H1 (cell line): Measurements from ENCODE around the gene KCNQ1.
A peak's percentile ranks its signal among the peaks of the same experiment; 100 is the strongest.

Source experiments
- CHD2 ChIP-seq: IDR thresholded peaks from 2 replicates; pipeline ENCODE4 v1.6.1; 2012; ENCODE audit warnings: low read length, improper control_type of control experiment
- FOSL1 ChIP-seq: IDR thresholded peaks from 2 replicates; pipeline ENCODE4 v1.6.1; 2011; ENCODE audit warnings: mild to moderate bottlenecking, low read depth, low read length, moderate library complexity; ENCODE audit not compliant: insufficient read depth
- GABPA ChIP-seq: IDR thresholded peaks from 2 replicates; pipeline ENCODE4 v1.6.1; 2011; ENCODE audit warnings: mild to moderate bottlenecking, low read length, moderate library complexity, borderline replicate concordance; ENCODE audit not compliant: insufficient read depth
- KDM1A ChIP-seq: fragments of 200-600, 300-600 bp; sonication (generic); IDR thresholded peaks from 2 replicates; pipeline ENCODE4 v1.7.1; 2016; ENCODE audit warnings: mild to moderate bottlenecking, low read length, borderline replicate concordance
- POLR2A ChIP-seq, 2 experiments: IDR thresholded peaks; 1 replicate in 1 of 2; 2 replicates in 1 of 2; pipeline ENCODE4 v1.6.1; 2011; ENCODE audit warnings: low read depth in 2 of 2, low read length in 2 of 2, mild to moderate bottlenecking in 2 of 2; ENCODE audit errors: control extremely low read depth in 1 of 2
- POLR2AphosphoS5 ChIP-seq: IDR thresholded peaks from 2 replicates; pipeline ENCODE4 v1.6.1; 2011; ENCODE audit warnings: low read depth, low read length
- SIN3A ChIP-seq, 2 experiments: IDR thresholded peaks in 1 of 2; conservative IDR thresholded peaks in 1 of 2; 2 replicates each; pipeline ENCODE4 v1.6.1; 2011 to 2012; ENCODE audit warnings: low read length in 2 of 2, improper control_type of control experiment in 1 of 2, low read depth in 1 of 2, mild to moderate bottlenecking in 1 of 2
- TAF1 ChIP-seq: IDR thresholded peaks from 2 replicates; pipeline ENCODE4 v1.6.1; 2011; ENCODE audit warnings: mild to moderate bottlenecking, low read depth, low read length
- TF ChIP-seq, protein P1 (sequence below), 3 experiments: IDR thresholded peaks; 1 replicate in 2 of 3; 2 replicates in 1 of 3; pipeline versions ENCODE4 v1.5.1 to v1.6.1; 2011; ENCODE audit warnings: low read length in 3 of 3, mild to moderate bottlenecking in 3 of 3, inconsistent platforms in 2 of 3, low read depth in 1 of 3, moderate library complexity in 1 of 3; ENCODE audit not compliant: insufficient read depth in 1 of 3; ENCODE audit errors: control extremely low read depth in 1 of 3
- TF ChIP-seq, protein P2 (sequence below): IDR thresholded peaks from 2 replicates; pipeline ENCODE4 v1.6.1; 2012; ENCODE audit warnings: inconsistent platforms

DNA sequence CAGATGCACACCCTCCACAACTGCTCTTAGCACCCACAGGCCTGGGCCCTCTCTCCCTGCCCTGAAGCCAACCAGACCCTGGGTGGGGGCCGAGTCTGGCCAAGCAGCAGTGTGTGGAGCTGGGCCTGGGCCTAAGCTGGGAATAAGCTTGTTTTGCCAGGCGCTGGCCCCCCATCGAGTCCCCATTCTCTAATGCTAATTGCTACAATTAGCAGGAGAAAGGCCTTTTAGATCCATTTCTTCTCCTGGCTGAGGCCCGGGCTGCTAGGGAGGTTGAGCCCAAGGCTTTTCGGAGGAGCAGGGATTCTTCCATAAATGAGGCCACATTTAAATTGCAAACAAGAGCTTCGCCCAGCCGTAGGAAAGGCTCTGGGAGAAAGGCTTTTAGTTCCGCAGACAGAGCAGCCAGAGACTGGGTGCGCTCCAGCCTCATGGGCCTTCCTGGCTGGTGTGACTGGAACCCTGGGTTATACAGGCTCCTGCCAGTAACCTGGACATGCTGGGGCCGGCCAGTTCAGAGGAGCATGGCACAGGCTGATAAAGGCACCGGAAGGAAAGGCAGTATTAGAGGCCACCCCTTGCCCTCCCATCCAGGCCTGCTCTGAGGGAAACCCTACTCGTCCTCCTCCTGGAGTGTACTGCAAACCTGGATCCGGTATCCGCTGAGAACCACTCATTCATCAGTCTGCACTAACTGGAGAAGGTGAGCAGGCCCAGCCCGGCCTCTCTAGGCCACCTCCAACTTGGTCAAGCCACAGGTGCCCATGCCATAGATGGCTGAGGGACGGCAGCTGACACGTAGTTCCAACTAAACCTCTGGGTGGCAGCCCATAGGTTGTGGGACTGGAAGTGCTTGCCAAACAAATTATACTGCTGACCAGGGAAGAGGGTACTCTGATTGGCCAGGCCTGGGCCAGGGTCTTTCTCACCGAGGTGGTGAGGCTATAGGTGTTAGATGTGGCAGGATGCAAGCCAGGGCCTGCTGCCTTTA lies 248.8 kb downstream of the KCNQ1 start:
- TF ChIP-seq, protein P1, sequence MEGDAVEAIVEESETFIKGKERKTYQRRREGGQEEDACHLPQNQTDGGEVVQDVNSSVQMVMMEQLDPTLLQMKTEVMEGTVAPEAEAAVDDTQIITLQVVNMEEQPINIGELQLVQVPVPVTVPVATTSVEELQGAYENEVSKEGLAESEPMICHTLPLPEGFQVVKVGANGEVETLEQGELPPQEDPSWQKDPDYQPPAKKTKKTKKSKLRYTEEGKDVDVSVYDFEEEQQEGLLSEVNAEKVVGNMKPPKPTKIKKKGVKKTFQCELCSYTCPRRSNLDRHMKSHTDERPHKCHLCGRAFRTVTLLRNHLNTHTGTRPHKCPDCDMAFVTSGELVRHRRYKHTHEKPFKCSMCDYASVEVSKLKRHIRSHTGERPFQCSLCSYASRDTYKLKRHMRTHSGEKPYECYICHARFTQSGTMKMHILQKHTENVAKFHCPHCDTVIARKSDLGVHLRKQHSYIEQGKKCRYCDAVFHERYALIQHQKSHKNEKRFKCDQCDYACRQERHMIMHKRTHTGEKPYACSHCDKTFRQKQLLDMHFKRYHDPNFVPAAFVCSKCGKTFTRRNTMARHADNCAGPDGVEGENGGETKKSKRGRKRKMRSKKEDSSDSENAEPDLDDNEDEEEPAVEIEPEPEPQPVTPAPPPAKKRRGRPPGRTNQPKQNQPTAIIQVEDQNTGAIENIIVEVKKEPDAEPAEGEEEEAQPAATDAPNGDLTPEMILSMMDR (IDR thresholded peaks at IDR 0.05; ENCODE audit: control extremely low read depth in 1 of 3, insufficient read depth in 1 of 3, low read depth in 1 of 3, low read length in 3 of 3): peak in 2 of 3 experiments; percentile 13 to 32; a peak in 1 of 4 replicates
- TF ChIP-seq POLR2A (IDR thresholded peaks at IDR 0.05; ENCODE audit: control extremely low read depth in 1 of 2, low read depth in 2 of 2, low read length in 2 of 2): peak in 1 of 2 experiments; percentile 57; a peak in 1 of 3 replicates
- no peak for TF ChIP-seq CHD2
- peak; percentile 61; the same call in 1 of the 2 replicates for TF ChIP-seq TAF1
- no peak for TF ChIP-seq POLR2AphosphoS5
- TF ChIP-seq KDM1A: no peak
- TF ChIP-seq SIN3A (conservative IDR thresholded peaks at IDR 0.05 in 1 of 2, IDR thresholded peaks at IDR 0.05 in 1 of 2; ENCODE audit: low read depth in 1 of 2, low read length in 2 of 2): 0 out of 4 replicates have a peak, but pooled peaks of 1 of the 2 experiments have one; percentile 20
- TF ChIP-seq GABPA: peak; percentile 47; the same call in 1 of the 2 replicates
- TF ChIP-seq, protein P2, sequence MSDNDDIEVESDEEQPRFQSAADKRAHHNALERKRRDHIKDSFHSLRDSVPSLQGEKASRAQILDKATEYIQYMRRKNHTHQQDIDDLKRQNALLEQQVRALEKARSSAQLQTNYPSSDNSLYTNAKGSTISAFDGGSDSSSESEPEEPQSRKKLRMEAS: no peak
- TF ChIP-seq FOSL1: no peak
